Type B pancreatic cell (in vitro differentiated cells): Measurements from ENCODE around the gene NF2. TPM values are rescaled to one million over a fixed set of nuclear protein-coding genes. Genes with fewer than 3 reads are reported as not detected.
A peak's percentile ranks its signal among the peaks of the same experiment; 100 is the strongest.

ENCODE experiments used
- DNase-seq: peaks from one replicate; pipeline ENCODE4 v3.0.0; 2021; ENCODE audit warnings: mixed read lengths; ENCODE audit not compliant: unreplicated experiment; ENCODE audit errors: extremely low spot score
- H3K27ac Mint-ChIP-seq: 2 replicates; pipeline ENCODE4 v1.8.0; 2021; ENCODE audit warnings: mild to moderate bottlenecking, mixed read lengths
- H3K27me3 Mint-ChIP-seq: 2 replicates; pipeline ENCODE4 v1.8.0; 2021; ENCODE audit warnings: mixed read lengths
- H3K36me3 Mint-ChIP-seq: 2 replicates; pipeline ENCODE4 v1.8.0; 2021; ENCODE audit warnings: mixed read lengths
- H3K4me1 Mint-ChIP-seq: one replicate; pipeline ENCODE4 v1.8.0; 2021; ENCODE audit warnings: mixed read lengths; ENCODE audit not compliant: unreplicated experiment
- H3K4me3 Mint-ChIP-seq: 2 replicates; pipeline ENCODE4 v1.8.0; 2021; ENCODE audit warnings: mild to moderate bottlenecking, mixed read lengths
- H3K9me3 Mint-ChIP-seq: 2 replicates; pipeline ENCODE4 v1.8.0; 2021; ENCODE audit warnings: mixed read lengths
- CTCF ChIP-seq: fragments of 200-600 bp; sonication (generic); conservative IDR thresholded peaks from 2 replicates; pipeline ENCODE4 v1.5.0; 2021; ENCODE audit warnings: antibody characterized with exemption, mild to moderate bottlenecking
- total RNA-seq: library from RNA; stranded (reverse); gene quantifications from 2 replicates; pipeline ENCODE4 v1.2.1, GENCODE V29; 2021; ENCODE audit warnings: low replicate concordance

NF2 gene
- total RNA-seq, 1 donor from 2014 or later, result 45.6 TPM

GRCh38 chr22:29567338-29567737 lies 36.1 kb upstream of the NF2 start:
- Mint-ChIP-seq H3K27me3 (no peaks in the 10 kb centered on the region), H3K4me3 (no peak overlapping the region), H3K27ac (no peak overlapping the region), H3K4me1 (peaks cover 4% of the 10 kb centered on the region), H3K36me3 (peaks cover 17% of the 10 kb centered on the region), H3K9me3 (no peaks in the 10 kb centered on the region)
- no peak for DNase-seq
- no peak for TF ChIP-seq CTCF

- Mint-ChIP-seq H3K27me3 (no peaks in the 10 kb centered on the region), H3K4me3 (peak overlapping the region; percentile 4), H3K9me3 (no peaks in the 10 kb centered on the region), H3K4me1 (peaks cover 4% of the 10 kb centered on the region), H3K36me3 (peaks cover 17% of the 10 kb centered on the region), H3K27ac (peak overlapping the region; percentile 91)
- no peak for TF ChIP-seq CTCF
- no peak for DNase-seq
Observed at GRCh38 chr22:29569011-29569678, 34.3 kb upstream of the NF2 start.

- DNase-seq, result no peak
- Mint-ChIP-seq H3K9me3 (no peaks in the 10 kb centered on the region), H3K4me3 (no peak overlapping the region), H3K27ac (peak overlapping the region; percentile 59), H3K27me3 (no peaks in the 10 kb centered on the region), H3K36me3 (peaks cover 17% of the 10 kb centered on the region), H3K4me1 (peaks cover 4% of the 10 kb centered on the region)
- TF ChIP-seq CTCF, result no peak
Observed at GRCh38 chr22:29570456-29570855, 33.0 kb upstream of the NF2 start.

GRCh38 chr22:29570912-29571549 lies 32.4 kb upstream of the NF2 start:
- Mint-ChIP-seq H3K27me3 (no peaks in the 10 kb centered on the region), H3K4me3 (no peak overlapping the region), H3K36me3 (peaks cover 17% of the 10 kb centered on the region), H3K27ac (peak overlapping the region; percentile 59), H3K4me1 (peaks cover 4% of the 10 kb centered on the region), H3K9me3 (no peaks in the 10 kb centered on the region)
- no peak for DNase-seq
- TF ChIP-seq CTCF, result no peak

- Mint-ChIP-seq H3K27ac (no peak overlapping the region), H3K4me3 (peak overlapping the region; percentile 13), H3K9me3 (no peaks in the 10 kb centered on the region), H3K4me1 (peaks cover 2% of the 10 kb centered on the region), H3K27me3 (no peaks in the 10 kb centered on the region), H3K36me3 (peaks cover 8% of the 10 kb centered on the region)
- no peak for TF ChIP-seq CTCF
- DNase-seq, result no peak
Observed at GRCh38 chr22:29574762-29575450, 28.5 kb upstream of the NF2 start.
